ENCODE data around the gene FCN3. TPM values are rescaled to one million over a fixed set of nuclear protein-coding genes. Genes with fewer than 3 reads are reported as not detected.

Gene FCN3
- total RNA-seq, 2 experiments from 2014 or later: not detected

DNA sequence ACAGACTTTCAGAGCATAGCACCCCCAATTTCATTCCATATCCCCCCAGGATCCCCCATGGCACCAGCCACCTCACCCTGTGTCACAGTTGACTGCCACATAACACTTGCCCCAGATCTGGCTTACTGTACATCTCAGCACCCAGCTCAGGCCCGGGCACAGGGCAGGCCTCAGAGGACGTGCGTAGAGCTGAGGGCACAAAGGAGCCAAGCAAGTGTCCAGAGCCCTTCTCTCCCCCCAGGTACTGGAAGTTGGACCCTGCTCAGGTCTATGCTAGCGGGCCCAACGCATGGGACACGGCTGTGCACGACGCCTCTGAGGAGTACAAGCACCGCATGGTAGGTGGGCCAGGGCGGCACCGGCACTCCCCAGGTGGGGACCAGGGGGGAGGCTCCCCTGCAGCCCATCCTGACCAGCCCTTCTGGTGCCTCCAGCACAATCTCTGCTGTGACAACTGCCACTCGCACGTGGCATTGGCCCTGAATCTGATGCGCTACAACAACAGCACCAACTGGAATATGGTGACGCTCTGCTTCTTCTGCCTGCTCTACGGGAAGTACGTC is 40.8 kb downstream of the FCN3 start:
- TF ChIP-seq, protein P1, sequence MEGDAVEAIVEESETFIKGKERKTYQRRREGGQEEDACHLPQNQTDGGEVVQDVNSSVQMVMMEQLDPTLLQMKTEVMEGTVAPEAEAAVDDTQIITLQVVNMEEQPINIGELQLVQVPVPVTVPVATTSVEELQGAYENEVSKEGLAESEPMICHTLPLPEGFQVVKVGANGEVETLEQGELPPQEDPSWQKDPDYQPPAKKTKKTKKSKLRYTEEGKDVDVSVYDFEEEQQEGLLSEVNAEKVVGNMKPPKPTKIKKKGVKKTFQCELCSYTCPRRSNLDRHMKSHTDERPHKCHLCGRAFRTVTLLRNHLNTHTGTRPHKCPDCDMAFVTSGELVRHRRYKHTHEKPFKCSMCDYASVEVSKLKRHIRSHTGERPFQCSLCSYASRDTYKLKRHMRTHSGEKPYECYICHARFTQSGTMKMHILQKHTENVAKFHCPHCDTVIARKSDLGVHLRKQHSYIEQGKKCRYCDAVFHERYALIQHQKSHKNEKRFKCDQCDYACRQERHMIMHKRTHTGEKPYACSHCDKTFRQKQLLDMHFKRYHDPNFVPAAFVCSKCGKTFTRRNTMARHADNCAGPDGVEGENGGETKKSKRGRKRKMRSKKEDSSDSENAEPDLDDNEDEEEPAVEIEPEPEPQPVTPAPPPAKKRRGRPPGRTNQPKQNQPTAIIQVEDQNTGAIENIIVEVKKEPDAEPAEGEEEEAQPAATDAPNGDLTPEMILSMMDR (IDR thresholded peaks at IDR 0.05): no peak
- peaks cover 21% of the 10 kb centered on the region for H3K4me1 Mint-ChIP-seq (ENCODE audit: low read depth)
- Histone ChIP-seq H3K4me1 (ENCODE audit: insufficient read depth, low read length) (peaks cover 22% of the 10 kb centered on the region), H3K27ac (ENCODE audit: low read depth in 1 of 2, low read length in 2 of 2) (no peak overlapping the region), H3K4me3 (ENCODE audit: low read length) (no peak overlapping the region), H3K27me3 (ENCODE audit: control insufficient read depth in 1 of 2, insufficient read depth in 2 of 2, low read length in 2 of 2) (no peaks in the 10 kb centered on the region), H3K9me3 (ENCODE audit: control insufficient read depth in 1 of 2, insufficient read depth in 1 of 2, low read length in 2 of 2) (no peaks in the 10 kb centered on the region), H3K36me3 (ENCODE audit: insufficient read depth, low read length) (peaks cover 72% of the 10 kb centered on the region)
- no peak overlapping the region for H3K27ac Mint-ChIP-seq
- intact Hi-C loops (cut with DNase I, micrococcal nuclease): loop anchor here in 1 of 2 experiments (2.0 kb wide), 1 partner anchor 61 kb away; no protein-coding TSS in a partner anchor
- H3K27me3 Mint-ChIP-seq: no peaks in the 10 kb centered on the region
- H3K9me3 Mint-ChIP-seq: no peaks in the 10 kb centered on the region
- DNase-seq (no peak), ATAC-seq (ENCODE audit: poor library complexity) (no peak)
- H3K4me3 Mint-ChIP-seq: no peak overlapping the region
- POLR2A ChIA-PET: interaction anchor here (0.8 to 1.7 kb wide), 3 partner anchors 8 to 16 kb away, joined by 3 to 6 read pairs (median 3); partner anchors contain the start of gene SYTL1
- peaks cover 65% of the 10 kb centered on the region for H3K36me3 Mint-ChIP-seq (ENCODE audit: low read depth)
- CTCF ChIA-PET: interaction anchor here (1.8 kb wide), 1 partner anchor 12 kb away, joined by 16 read pairs; the partner anchor contains the start of gene TMEM222

DNA sequence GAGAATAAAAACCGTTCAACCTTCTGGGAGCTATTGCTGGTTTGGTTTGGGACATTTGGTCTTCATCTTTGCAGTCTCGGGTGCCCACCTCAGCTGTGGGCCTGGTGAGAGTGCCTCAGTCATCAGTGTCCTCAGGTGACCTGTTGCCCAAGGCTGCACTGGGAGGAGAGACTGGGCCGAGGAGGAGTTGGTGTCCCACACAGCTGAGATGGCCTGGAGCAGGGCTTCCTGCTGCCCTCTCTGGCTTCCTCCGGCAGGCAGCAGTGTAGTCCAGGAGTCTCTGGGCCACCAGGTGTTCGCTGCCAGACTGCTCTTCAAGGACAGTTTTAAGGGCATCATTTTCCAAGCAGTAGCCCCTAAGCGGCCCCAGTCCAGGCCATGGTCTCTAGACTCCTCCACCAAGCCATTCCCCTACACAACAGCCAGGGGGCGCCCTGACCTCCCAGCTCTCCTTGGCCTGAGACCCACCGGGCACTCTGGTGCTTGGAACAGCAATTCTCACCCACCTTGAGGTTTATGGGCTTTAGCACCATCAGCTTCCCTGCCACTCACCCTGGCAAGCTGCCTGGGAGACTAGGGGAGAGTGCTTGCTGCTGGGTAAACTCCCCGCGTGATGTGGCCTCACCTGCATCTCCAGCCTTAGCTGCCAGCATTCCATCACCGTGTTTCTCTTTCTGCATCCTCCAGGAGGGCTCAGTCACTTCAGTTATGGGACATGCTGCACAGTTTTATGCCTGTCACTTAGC is 41.9 kb downstream of the FCN3 start:
- peaks cover 76% of the 10 kb centered on the region for H3K36me3 Mint-ChIP-seq (ENCODE audit: low read depth)
- H3K27me3 Mint-ChIP-seq: no peaks in the 10 kb centered on the region
- H3K27ac Mint-ChIP-seq: no peak overlapping the region
- no peaks in the 10 kb centered on the region for H3K9me3 Mint-ChIP-seq
- Histone ChIP-seq H3K27ac (ENCODE audit: low read depth in 1 of 2, low read length in 2 of 2) (no peak overlapping the region), H3K36me3 (ENCODE audit: insufficient read depth, low read length) (peaks cover 78% of the 10 kb centered on the region), H3K4me1 (ENCODE audit: insufficient read depth, low read length) (peaks cover 32% of the 10 kb centered on the region), H3K4me3 (ENCODE audit: low read length) (no peak overlapping the region), H3K9me3 (ENCODE audit: control insufficient read depth in 1 of 2, insufficient read depth in 1 of 2, low read length in 2 of 2) (no peaks in the 10 kb centered on the region), H3K27me3 (ENCODE audit: control insufficient read depth in 1 of 2, insufficient read depth in 2 of 2, low read length in 2 of 2) (no peaks in the 10 kb centered on the region)
- H3K4me1 Mint-ChIP-seq (ENCODE audit: low read depth): peaks cover 29% of the 10 kb centered on the region
- ChIA-PET POLR2A (interaction anchor here (0.9 to 1.7 kb wide), 6 partner anchors 9 to 29 kb away, joined by 3 to 12 read pairs (median 5); partner anchors contain the start of gene SYTL1), CTCF (interaction anchor here (0.6 to 2.2 kb wide), 26 partner anchors 8 to 276 kb away, joined by 3 to 23 read pairs (median 4); partner anchors contain the start of genes MAP3K6, SYTL1 and TMEM222)
- peak; percentile 87 for ATAC-seq (ENCODE audit: poor library complexity)
- peak overlapping the region; percentile 56 for H3K4me3 Mint-ChIP-seq
- peak; percentile 37 to 81 (median 53) for DNase-seq
- intact Hi-C loops (cut with DNase I, micrococcal nuclease): loop anchor here (1.0 to 2.0 kb wide), 2 partner anchors 56 to 62 kb away; no protein-coding TSS in a partner anchor
- TF ChIP-seq, protein P1 (IDR thresholded peaks at IDR 0.05): peak; percentile 82

GRCh38 chr1:27331922-27332321 is 42.7 kb downstream of the FCN3 start:
- no peak overlapping the region for H3K27ac Mint-ChIP-seq
- peaks cover 78% of the 10 kb centered on the region for H3K36me3 Mint-ChIP-seq (ENCODE audit: low read depth)
- Histone ChIP-seq H3K27me3 (ENCODE audit: control insufficient read depth in 1 of 2, insufficient read depth in 2 of 2, low read length in 2 of 2) (no peaks in the 10 kb centered on the region), H3K36me3 (ENCODE audit: insufficient read depth, low read length) (peaks cover 84% of the 10 kb centered on the region), H3K4me1 (ENCODE audit: insufficient read depth, low read length) (peaks cover 40% of the 10 kb centered on the region), H3K27ac (ENCODE audit: low read depth in 1 of 2, low read length in 2 of 2) (no peak overlapping the region), H3K4me3 (ENCODE audit: low read length) (no peak overlapping the region), H3K9me3 (ENCODE audit: control insufficient read depth in 1 of 2, insufficient read depth in 1 of 2, low read length in 2 of 2) (no peaks in the 10 kb centered on the region)
- intact Hi-C loops (cut with DNase I, micrococcal nuclease): loop anchor here (1.0 to 2.0 kb wide), 2 partner anchors 56 to 63 kb away; no protein-coding TSS in a partner anchor
- ChIA-PET POLR2A (interaction anchor here (1.5 to 1.7 kb wide), 3 partner anchors 9 to 26 kb away, joined by 6 to 12 read pairs (median 6); partner anchors contain the start of gene SYTL1), CTCF (interaction anchor here (1.2 to 2.2 kb wide), 16 partner anchors 10 to 277 kb away, joined by 3 to 23 read pairs (median 7); partner anchors contain the start of genes MAP3K6, SYTL1 and TMEM222)
- H3K4me1 Mint-ChIP-seq (ENCODE audit: low read depth): peaks cover 33% of the 10 kb centered on the region
- H3K27me3 Mint-ChIP-seq: no peaks in the 10 kb centered on the region
- DNase-seq: no peak
- no peaks in the 10 kb centered on the region for H3K9me3 Mint-ChIP-seq
- H3K4me3 Mint-ChIP-seq: no peak overlapping the region
- ATAC-seq (ENCODE audit: poor library complexity): no peak
- TF ChIP-seq, protein P1 (IDR thresholded peaks at IDR 0.05): no peak
